GM23248 (cell line): Measurements from ENCODE around the gene HPD. TPM values are rescaled to one million over a fixed set of nuclear protein-coding genes. Genes with fewer than 3 reads are reported as not detected.

Experiments used
- DNase-seq: peaks from one replicate; pipeline ENCODE4 v3.0.0-alpha.2; 2015
- H2AFZ ChIP-seq: fragments of 200-600 bp; sonication (generic); 2 replicates; pipeline ENCODE4 v1.6.1; 2016; ENCODE audit warnings: antibody characterized with exemption
- H3F3A ChIP-seq: fragments of 200-600 bp; sonication (generic); 2 replicates; pipeline ENCODE4 v1.6.1; 2016; ENCODE audit warnings: mild to moderate bottlenecking, antibody characterized with exemption, mixed run types; ENCODE audit not compliant: insufficient read depth
- H3K27ac ChIP-seq: fragments of 200-600 bp; sonication (generic); 2 replicates; pipeline ENCODE4 v1.5.1; 2016; ENCODE audit warnings: mild to moderate bottlenecking
- H3K27me3 ChIP-seq: fragments of 200-600 bp; sonication (generic); replicated peaks from 2 replicates; pipeline ENCODE4 v1.6.1; 2016; ENCODE audit warnings: mild to moderate bottlenecking; ENCODE audit not compliant: insufficient read depth
- H3K36me3 ChIP-seq: fragments of 200-600 bp; sonication (generic); 2 replicates; pipeline ENCODE4 v1.6.1; 2016; ENCODE audit warnings: low read depth, mild to moderate bottlenecking
- H3K4me1 ChIP-seq: fragments of 200-600 bp; sonication (generic); 2 replicates; pipeline ENCODE4 v1.6.1; 2016; ENCODE audit warnings: mild to moderate bottlenecking; ENCODE audit not compliant: insufficient read depth
- H3K4me2 ChIP-seq: fragments of 200-600 bp; sonication (generic); one replicate; pipeline ENCODE4 v1.6.1; 2016; ENCODE audit warnings: mild to moderate bottlenecking; ENCODE audit not compliant: unreplicated experiment
- H3K4me3 ChIP-seq: fragments of 200-600 bp; sonication (generic); 2 replicates; pipeline ENCODE4 v1.5.1; 2016; ENCODE audit warnings: mild to moderate bottlenecking
- H3K79me2 ChIP-seq: fragments of 200-600 bp; sonication (generic); 2 replicates; pipeline ENCODE4 v1.6.1; 2016; ENCODE audit warnings: mild to moderate bottlenecking; ENCODE audit not compliant: insufficient read depth
- H3K9ac ChIP-seq: fragments of 200-600 bp; sonication (generic); 2 replicates; pipeline ENCODE4 v1.6.1; 2016; ENCODE audit warnings: mild to moderate bottlenecking
- H3K9me2 ChIP-seq: fragments of 200-600 bp; sonication (generic); 2 replicates; pipeline ENCODE4 v1.6.1; 2016; ENCODE audit warnings: mixed run types, mild to moderate bottlenecking, moderate library complexity; ENCODE audit not compliant: insufficient read depth
- H3K9me3 ChIP-seq: fragments of 200-600 bp; sonication (generic); one replicate; pipeline ENCODE4 v1.6.1; 2017; ENCODE audit warnings: low read depth
- H4K20me1 ChIP-seq: fragments of 200-600 bp; sonication (generic); 2 replicates; pipeline ENCODE4 v1.6.0; 2016; ENCODE audit not compliant: insufficient read depth
- EZH2 ChIP-seq: fragments of 200-600 bp; sonication (generic); IDR thresholded peaks from 2 replicates; pipeline ENCODE4 v1.6.1; 2018; ENCODE audit warnings: antibody characterized with exemption, mild to moderate bottlenecking; ENCODE audit not compliant: insufficient read depth, poor library complexity, severe bottlenecking
- EZH2phosphoT487 ChIP-seq: fragments of 200-600 bp; sonication (generic); IDR thresholded peaks from 2 replicates; pipeline ENCODE4 v1.6.1; 2018; ENCODE audit warnings: antibody characterized with exemption, moderate library complexity, mild to moderate bottlenecking, low read depth; ENCODE audit not compliant: insufficient read depth
- WGBS, 2 experiments: methylation state at CpG; one replicate each; pipeline ENCODE4 v1.1.6; 2015 to 2017; ENCODE audit warnings: low lambda C conversion rate in 2 of 2, low coverage in 1 of 2; ENCODE audit errors: missing lambda C conversion rate in 2 of 2; 5-methylcytosine and 5-hydroxymethylcytosine counted together
- in situ Hi-C: fragments of 300-500 bp; cut with MboI; formaldehyde crosslinking; loops from 2 replicates; pipeline ENCODE4 v1.15.0; 2020
- polyA plus RNA-seq: library from polyadenylated mRNA; unstranded; fragments of >200 nt; fragmentation: Nextera tagmentation; extraction: Ambion mirVana; gene quantifications from 2 replicates; pipeline ENCODE4 v1.2.1, GENCODE V29; 2016
- total RNA-seq: library from RNA; depleted of rRNA; stranded (reverse); fragments of >200 nt; shearing (Covaris generic); gene quantifications from 2 replicates; pipeline ENCODE4 v1.2.3, GENCODE V29; 2014

Gene HPD
- total and polyA plus RNA-seq, 2 experiments from 2014 or later, result not detected

DNA sequence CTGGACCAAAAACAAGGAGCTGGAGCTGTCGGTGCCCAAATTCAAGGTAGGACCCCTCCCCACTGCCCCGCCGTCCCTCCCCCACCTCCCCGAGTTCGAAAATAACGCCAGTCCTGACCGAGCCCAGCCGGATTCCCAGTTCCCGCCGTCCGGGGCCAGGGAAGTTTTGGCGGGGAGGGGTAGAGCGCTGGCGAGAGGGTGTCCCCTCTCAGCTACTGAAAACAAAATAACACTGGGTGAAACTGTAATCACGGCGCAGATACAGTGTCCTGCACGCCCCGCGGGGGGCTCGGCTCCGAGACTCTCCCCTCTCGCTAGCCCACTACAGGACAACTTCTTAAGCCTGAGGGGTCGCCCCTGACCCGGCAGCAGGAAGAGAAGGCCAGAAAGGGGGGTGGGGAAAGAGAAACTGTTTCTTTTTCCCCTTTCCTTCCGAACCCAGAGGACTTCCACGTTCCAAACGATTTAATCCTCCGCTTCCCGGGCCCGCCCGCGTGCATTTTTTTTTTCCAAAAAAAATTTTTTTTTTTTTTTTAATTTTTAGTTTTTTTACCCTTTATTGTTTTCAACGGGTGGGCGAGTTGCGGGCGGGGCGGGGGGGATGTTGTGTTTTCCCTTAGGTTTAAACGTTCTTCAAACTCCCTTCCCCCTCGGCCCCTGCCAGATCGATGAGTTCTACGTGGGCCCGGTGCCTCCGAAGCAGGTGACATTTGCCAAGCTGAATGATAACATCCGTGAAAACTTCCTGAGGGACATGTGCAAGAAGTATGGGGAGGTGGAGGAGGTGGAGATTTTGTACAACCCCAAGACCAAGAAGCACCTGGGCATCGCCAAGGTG, 53.3 kb downstream of the HPD start:
- Histone ChIP-seq H3K36me3 (0 out of 2 replicates have a peak, but pooled peaks cover 3% of the 10 kb centered on the region), H3K9ac (peak overlapping the region; percentile 99), H4K20me1 (no peaks in the 10 kb centered on the region), H3K27ac (peak overlapping the region; percentile 99), H3K27me3 (no peaks in the 10 kb centered on the region), H3K9me2 (no peaks in the 10 kb centered on the region), H3K4me3 (peak overlapping the region; percentile 80), H3K9me3 (no peaks in the 10 kb centered on the region), H2AFZ (no peak overlapping the region), H3K79me2 (peaks cover 79% of the 10 kb centered on the region), H3K4me1 (peaks cover 22% of the 10 kb centered on the region), H3F3A (peaks cover 17% of the 10 kb centered on the region), H3K4me2 (peak overlapping the region; percentile 98)
- DNase-seq, result peak; percentile 64
- TF ChIP-seq EZH2 (no peak), EZH2phosphoT487 (no peak)
- in situ Hi-C loops, result no loop called here
- 1% methylated on average over 39 to 45 of the region's 45 CpGs for WGBS, 2 experiments

DNA sequence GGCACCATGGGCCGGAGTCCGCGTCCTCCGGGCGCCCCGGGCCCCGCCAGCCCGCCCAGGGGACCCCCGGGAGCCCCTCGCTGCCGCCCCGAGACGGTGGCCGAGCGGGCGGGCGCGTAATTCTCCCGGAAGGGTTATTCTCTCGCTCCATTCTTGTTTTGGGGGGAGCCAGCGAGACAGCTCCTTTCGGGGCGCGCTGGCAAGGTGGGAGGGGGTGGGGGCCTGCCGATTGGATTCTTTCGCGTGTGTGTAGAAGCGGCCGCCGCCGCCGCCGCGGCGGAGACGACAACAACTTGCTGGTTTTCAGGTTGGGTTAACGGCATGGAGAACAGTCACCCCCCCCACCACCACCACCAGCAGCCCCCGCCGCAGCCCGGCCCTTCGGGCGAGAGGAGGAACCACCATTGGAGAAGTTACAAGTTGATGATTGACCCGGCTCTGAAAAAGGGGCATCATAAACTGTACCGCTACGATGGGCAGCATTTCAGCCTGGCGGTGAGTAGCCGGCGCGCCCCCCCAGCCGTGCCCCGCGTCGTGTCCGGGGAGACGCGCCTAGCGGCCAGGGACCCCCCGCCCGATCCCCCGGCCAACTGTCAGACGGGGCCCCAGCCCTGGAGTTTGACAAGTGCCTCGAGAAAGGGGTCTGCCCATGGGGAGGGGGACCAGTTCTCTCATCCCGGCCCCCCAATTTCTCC, 54.1 kb downstream of the HPD start:
- Histone ChIP-seq H3K9ac (peak overlapping the region; percentile 99), H3K4me1 (peaks cover 22% of the 10 kb centered on the region), H2AFZ (0 out of 2 replicates have a peak overlapping the region, but pooled peaks have one; percentile 4), H3K79me2 (peaks cover 71% of the 10 kb centered on the region), H3K27ac (peak overlapping the region; percentile 99), H3K4me2 (peak overlapping the region; percentile 98), H3K36me3 (no peaks in the 10 kb centered on the region), H3F3A (peaks cover 17% of the 10 kb centered on the region), H3K9me3 (no peaks in the 10 kb centered on the region), H3K4me3 (peak overlapping the region; percentile 80), H4K20me1 (no peaks in the 10 kb centered on the region), H3K9me2 (no peaks in the 10 kb centered on the region), H3K27me3 (no peaks in the 10 kb centered on the region)
- peak; percentile 62 for DNase-seq
- no peak for TF ChIP-seq EZH2phosphoT487
- in situ Hi-C loops, result no loop called here
- WGBS, 2 experiments, result 1 to 3% methylated on average over 20 to 63 of the region's 63 CpGs

DNA sequence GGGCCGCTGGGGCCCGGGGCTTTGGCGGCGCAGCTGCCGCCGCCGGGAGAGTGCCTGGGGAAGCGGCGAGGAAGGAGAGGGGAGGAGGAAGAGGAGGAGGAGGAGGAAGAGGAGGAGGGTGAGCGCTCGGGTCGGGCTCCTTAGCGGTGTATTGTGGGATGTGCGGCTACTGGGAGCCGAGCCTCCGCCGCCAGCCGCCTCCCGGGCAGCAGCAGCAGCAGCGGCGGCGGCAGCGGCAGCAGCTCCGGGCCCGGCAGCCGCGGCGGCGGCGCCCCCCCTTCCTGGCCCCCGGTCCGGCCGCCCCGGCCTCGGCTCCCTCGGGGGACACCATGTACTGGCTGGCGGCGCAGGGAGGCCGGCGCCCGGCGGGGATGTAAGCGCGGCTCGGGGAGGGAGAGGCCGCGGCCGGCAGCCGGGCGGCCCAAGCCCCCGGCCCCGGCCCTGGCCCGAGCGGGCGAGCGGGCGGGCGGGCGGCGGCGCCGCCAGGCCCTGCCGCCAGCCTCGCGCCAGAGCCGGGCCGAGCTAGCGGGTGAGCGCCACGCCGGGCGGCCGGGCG, 54.7 kb downstream of the HPD start, which contains the start of gene SETD1B:
Gene SETD1B (plus strand): TSS at position 149 of the 556 bp plus-strand sequence. CDS start 729 bp downstream, outside the sequence.
- H4K20me1 ChIP-seq, result no peaks in the 10 kb centered on the region
- H3K4me3 ChIP-seq, result peak within 1 kb of the TSS; percentile 80
- no peaks in the 10 kb centered on the region for H3K36me3 ChIP-seq
- H3K4me2 ChIP-seq, result peak within 1 kb of the TSS; percentile 98
- peak within 1 kb of the TSS; percentile 80 for H2AFZ ChIP-seq
- H3K27ac ChIP-seq, result peak within 1 kb of the TSS; percentile 99
- H3K9me3 ChIP-seq, result no peaks in the 10 kb centered on the region
- WGBS, 2 experiments, result 0 to 3% methylated on average over 7 to 39 of the region's 74 CpGs
- H3K79me2 ChIP-seq, result peaks cover 65% of the 10 kb centered on the region
- H3K9me2 ChIP-seq, result no peaks in the 10 kb centered on the region
- TF ChIP-seq EZH2phosphoT487 (no peak), EZH2 (no peak)
- in situ Hi-C loops, result no loop called here
- peaks cover 23% of the 10 kb centered on the region for H3K4me1 ChIP-seq
- DNase-seq, result peak; percentile 75
- H3K27me3 ChIP-seq, result no peaks in the 10 kb centered on the region
- H3K9ac ChIP-seq, result peak within 1 kb of the TSS; percentile 99
- H3F3A ChIP-seq, result peaks cover 21% of the 10 kb centered on the region
